ENCODE results near the gene CYP4V2. TPM values are rescaled to one million over a fixed set of nuclear protein-coding genes. Genes with fewer than 3 reads are reported as not detected.

Gene CYP4V2
- total RNA-seq, 1 experiment from 2014 or later = 2.0 TPM

- no peak for TF ChIP-seq ZNF219 (CRISPR knock-in tag; IDR thresholded peaks at IDR 0.05; ENCODE audit: borderline replicate concordance)
- no peak for TF ChIP-seq MYBL2 (CRISPR knock-in tag; IDR thresholded peaks at IDR 0.05)
These were observed 13.8 kb downstream of the CYP4V2 start (continued) for GRCh38 chr4:186205156-186205555.

GRCh38 chr4:186216465-186217024, 25.2 kb downstream of the CYP4V2 start:
- POLR2A ChIA-PET = no interaction called here
- CTCF ChIA-PET = no interaction called here
- H3K4me1 Mint-ChIP-seq = peaks cover 6% of the 10 kb centered on the region; the same call in 1 of the 2 replicates

More at GRCh38 chr4:186216465-186217024, 25.2 kb downstream of the CYP4V2 start:
- Mint-ChIP-seq H3K27ac (no peak overlapping the region), H3K9me3 (peaks cover 6% of the 10 kb centered on the region), H3K27me3 (ENCODE audit: low read depth) (peaks cover 7% of the 10 kb centered on the region), H3K36me3 (0 out of 2 replicates have a peak, but pooled peaks cover 4% of the 10 kb centered on the region), H3K4me3 (no peak overlapping the region)
- DNase-seq (ENCODE audit: low spot score) (no peak), ATAC-seq (no peak)
- TF ChIP-seq NFATC4 (CRISPR knock-in tag; IDR thresholded peaks at IDR 0.05) (no peak), ESRRA (CRISPR knock-in tag; IDR thresholded peaks at IDR 0.05; ENCODE audit: borderline replicate concordance) (no peak), CREM (CRISPR knock-in tag; IDR thresholded peaks at IDR 0.05) (no peak), PRDM15 (CRISPR knock-in tag; IDR thresholded peaks at IDR 0.05) (no peak), ZNF138 (CRISPR knock-in tag; conservative IDR thresholded peaks at IDR 0.05) (no peak), NFE2L1 (CRISPR knock-in tag; IDR thresholded peaks at IDR 0.05) (no peak), FOXK1 (CRISPR knock-in tag; IDR thresholded peaks at IDR 0.05) (no peak), AR (CRISPR knock-in tag; IDR thresholded peaks at IDR 0.05) (no peak), ARID4B (CRISPR knock-in tag; IDR thresholded peaks at IDR 0.05; ENCODE audit: borderline replicate concordance) (no peak)
